Hepatocyte (in vitro differentiated cells): ENCODE measurements around the gene FGF2.

Experiments
- CTCF ChIP-seq: fragments of 200-600 bp; sonication (generic); IDR thresholded peaks from 2 replicates; pipeline ENCODE4 v1.5.1; 2016; ENCODE audit warnings: antibody characterized with exemption, mild to moderate bottlenecking; ENCODE audit not compliant: poor library complexity
- EZH2 ChIP-seq: fragments of 200-600 bp; sonication (generic); IDR thresholded peaks from 2 replicates; pipeline ENCODE4 v1.6.1; 2016; ENCODE audit warnings: antibody characterized with exemption, mild to moderate bottlenecking, borderline replicate concordance
- EZH2phosphoT487 ChIP-seq: fragments of 200-600 bp; sonication (generic); IDR thresholded peaks from one replicate; pipeline ENCODE4 v1.6.1; 2018; ENCODE audit warnings: antibody characterized with exemption, mild to moderate bottlenecking, low read depth, moderate library complexity; ENCODE audit not compliant: unreplicated experiment, severe bottlenecking

GRCh38 chr4:122842392-122842791 is 15.8 kb downstream of the FGF2 start:
- TF ChIP-seq CTCF (no peak), EZH2 (no peak), EZH2phosphoT487 (no peak)
